Panc1 (cell line): Measurements from ENCODE around the gene MSI2. TPM values are rescaled to one million over a fixed set of nuclear protein-coding genes. Genes with fewer than 3 reads are reported as not detected.

Source experiments
- ATAC-seq: fragments of 200-7000 bp; cut with Tn5 transposase; 2 replicates; pipeline ENCODE4 v1.9.1; 2020; ENCODE audit warnings: mild to moderate bottlenecking, moderate library complexity
- BruUV-seq: library from RNA; stranded (reverse); fragments of 400-500 nt; replicated peaks from 2 replicates; lab custom pipeline; 2021; lab: Mats Ljungman, UMichigan
- CTCF ChIA-PET: fragments of 300-600 bp; sonication (Branson Sonifier 250); formaldehyde crosslinking; loops from one replicate; lab custom pipeline; 2022; ENCODE audit warnings: antibody characterized with exemption; lab: Charles Lee
- POLR2A ChIA-PET: fragments of 300-600 bp; sonication (Branson Sonifier 250); formaldehyde crosslinking; loops from one replicate; lab custom pipeline; 2022; ENCODE audit warnings: antibody characterized with exemption; lab: Charles Lee
- DNase-seq: peaks from one replicate; pipeline ENCODE4 v3.0.0-alpha.2; 2010; ENCODE audit warnings: low read depth, low spot score
- H3K27ac ChIP-seq: 2 replicates; pipeline ENCODE4 v1.5.1; 2011; ENCODE audit warnings: mild to moderate bottlenecking, low read length, inconsistent platforms
- H3K27me3 ChIP-seq: fragments of 200-500 bp; sonication (Bioruptor generic); 2 replicates; pipeline ENCODE4 v1.6.0; 2014; ENCODE audit warnings: low read length, inconsistent platforms; ENCODE audit not compliant: control insufficient read depth, insufficient read depth
- H3K36me3 ChIP-seq: fragments of 200-500 bp; sonication (Bioruptor generic); 2 replicates; pipeline ENCODE4 v1.5.1; 2014; ENCODE audit warnings: inconsistent platforms, mild to moderate bottlenecking, low read length, moderate library complexity; ENCODE audit not compliant: control insufficient read depth, insufficient read depth
- H3K4me1 ChIP-seq: 2 replicates; pipeline ENCODE4 v1.5.1; 2011; ENCODE audit warnings: inconsistent platforms, mild to moderate bottlenecking, low read length, moderate library complexity; ENCODE audit not compliant: control insufficient read depth, insufficient read depth
- H3K4me3 ChIP-seq, 2 experiments: 2 replicates each; pipeline ENCODE4 v1.5.1; 2011 to 2012; ENCODE audit warnings: low read depth in 2 of 2, low read length in 2 of 2, mild to moderate bottlenecking in 2 of 2, inconsistent platforms in 1 of 2, moderate library complexity in 1 of 2
- H3K9me3 ChIP-seq: fragments of 200-500 bp; sonication (Bioruptor generic); 2 replicates; pipeline ENCODE4 v1.5.1; 2014; ENCODE audit warnings: low read depth, mild to moderate bottlenecking, inconsistent platforms, low read length, moderate library complexity; ENCODE audit not compliant: control insufficient read depth, insufficient read depth
- CTCF ChIP-seq: fragments of 450-650 bp; IDR thresholded peaks from 2 replicates; pipeline ENCODE4 v1.5.1; 2017; ENCODE audit warnings: mild to moderate bottlenecking
- POLR2AphosphoS5 ChIP-seq: IDR thresholded peaks from 2 replicates; pipeline ENCODE4 v1.6.1; 2012; ENCODE audit warnings: mild to moderate bottlenecking, low read depth, low read length, moderate library complexity
- REST ChIP-seq, 2 experiments: IDR thresholded peaks; 2 replicates each; pipeline ENCODE4 v1.6.1; 2011 to 2012; ENCODE audit warnings: low read depth in 2 of 2, control low read depth in 1 of 2, low read length in 1 of 2, mild to moderate bottlenecking in 1 of 2, moderate library complexity in 1 of 2; ENCODE audit not compliant: insufficient read depth in 1 of 2
- SIN3A ChIP-seq: IDR thresholded peaks from 2 replicates; pipeline ENCODE4 v1.6.1; 2012; ENCODE audit warnings: low read depth, mild to moderate bottlenecking, low read length, moderate library complexity, borderline replicate concordance; ENCODE audit not compliant: insufficient read depth
- TCF7L2 ChIP-seq: IDR thresholded peaks from 2 replicates; pipeline ENCODE4 v1.6.1; 2011; ENCODE audit warnings: mild to moderate bottlenecking, low read depth, low read length, inconsistent platforms
- in situ Hi-C: cut with HindIII; loops from 2 replicates; pipeline ENCODE4 v1.10.0; 2016; ENCODE audit warnings: low sequenced_read_pairs, low pct_unique_long_range_greater_than_20kb
- intact Hi-C: fragments of 100-400 bp; cut with micrococcal nuclease; formaldehyde crosslinking; loops from one replicate; pipeline ENCODE4 v1.10.0; 2022; ENCODE audit not compliant: unreplicated experiment
- total RNA-seq: library from RNA; stranded (reverse); gene quantifications from one replicate; pipeline ENCODE4 v1.2.1, GENCODE V29; 2021; ENCODE audit not compliant: unreplicated experiment

The MSI2 gene
- total RNA-seq, 1 experiment from 2014 or later = 38.5 TPM

- intact Hi-C loops (no loop called here), in situ Hi-C loops (no loop called here)
- Histone ChIP-seq H3K27me3 (no peaks in the 10 kb centered on the region), H3K4me1 (no peaks in the 10 kb centered on the region), H3K27ac (no peak overlapping the region), H3K4me3 (no peak overlapping the region), H3K9me3 (no peaks in the 10 kb centered on the region), H3K36me3 (no peaks in the 10 kb centered on the region)
- no peak for DNase-seq
- no TSS peak for BruUV-seq
- CTCF ChIA-PET = no interaction called here
- TF ChIP-seq CTCF (no peak), REST (IDR thresholded peaks at IDR 0.05; ENCODE audit: insufficient read depth in 1 of 2, low read depth in 2 of 2, low read length in 1 of 2) (no peak), SIN3A (no peak), POLR2AphosphoS5 (no peak), TCF7L2 (no peak)
- POLR2A ChIA-PET = no interaction called here
- no peak for ATAC-seq
These were observed 8.5 kb downstream of the MSI2 start for GRCh38 chr17:57264776-57265175.

GRCh38 chr17:57266902-57267311 is 10.6 kb downstream of the MSI2 start:
- H3K27me3 ChIP-seq = no peaks in the 10 kb centered on the region
- ChIA-PET POLR2A (interaction anchor here (0.6 kb wide), 1 partner anchor 767 kb away, joined by 3 read pairs; no protein-coding TSS in a partner anchor), CTCF (interaction anchor here (0.6 kb wide), 1 partner anchor 11 kb away, joined by 4 read pairs; the partner anchor contains the start of gene MSI2)
- H3K4me1 ChIP-seq = no peaks in the 10 kb centered on the region
- no peaks in the 10 kb centered on the region for H3K9me3 ChIP-seq
- H3K4me3 ChIP-seq = no peak overlapping the region
- DNase-seq (no peak), ATAC-seq (no peak)
- no peak overlapping the region for H3K27ac ChIP-seq
- intact Hi-C loops (no loop called here), in situ Hi-C loops (no loop called here)
- no peaks in the 10 kb centered on the region for H3K36me3 ChIP-seq
- no TSS peak for BruUV-seq
- TF ChIP-seq SIN3A (no peak), REST (IDR thresholded peaks at IDR 0.05; ENCODE audit: insufficient read depth in 1 of 2, low read depth in 2 of 2, low read length in 1 of 2) (no peak)
